GM18520 (cell line): ENCODE results near the gene CABP4.

Experiments
- ATAC-seq: cut with Tn5 transposase; IDR thresholded peaks from one replicate; pipeline ENCODE4 v1.9.1; 2021; ENCODE audit not compliant: unreplicated experiment

CABP4 gene

GRCh38 chr11:67508486-67509121 lies 53.5 kb downstream of the CABP4 start:
- peak; percentile 20 for ATAC-seq

- no peak for ATAC-seq
Measured at GRCh38 chr11:67510023-67510345, 54.8 kb downstream of the CABP4 start.
